K562 (cell line): ENCODE results near the gene IL13. TPM values are rescaled to one million over a fixed set of nuclear protein-coding genes. Genes with fewer than 3 reads are reported as not detected.

Source experiments
- ARNT ChIP-seq, 2 experiments: fragments of 450-650 bp; IDR thresholded peaks; 2 replicates each; pipeline ENCODE4 v1.6.1; 2016; ENCODE audit warnings: mild to moderate bottlenecking in 1 of 2
- ASH1L ChIP-seq: fragments of 450-650 bp; IDR thresholded peaks from 2 replicates; pipeline ENCODE4 v1.6.1; 2018; ENCODE audit warnings: borderline replicate concordance, mild to moderate bottlenecking, low read depth; ENCODE audit not compliant: partially characterized antibody
- GABPA ChIP-seq: fragments of 200-800 bp; sonication (Bioruptor generic); conservative IDR thresholded peaks from 2 replicates; pipeline ENCODE4 v1.6.1; 2016; ENCODE audit warnings: low read depth, missing genetic modification characterization, missing compliant biosample characterization
- GATA2 ChIP-seq: sonication (generic); formaldehyde crosslinking; IDR thresholded peaks from 2 replicates; pipeline ENCODE4 v1.4.0; 2020; ENCODE audit warnings: mild to moderate bottlenecking, missing genetic modification reagents
- ID3 ChIP-seq, 2 experiments: fragments of 250-450 bp in 1 of 2; fragments of 450-650 bp in 1 of 2; sonication (Bioruptor Pico) in 1 of 2; IDR thresholded peaks; 2 replicates each; pipeline versions ENCODE4 v1.6.1 to v1.8.0; 2016 to 2021; ENCODE audit warnings: mild to moderate bottlenecking in 2 of 2, moderate library complexity in 2 of 2, missing compliant biosample characterization in 1 of 2, missing genetic modification characterization in 1 of 2
- MTA1 ChIP-seq: fragments of 450-650 bp; IDR thresholded peaks from 2 replicates; pipeline ENCODE4 v1.6.1; 2017; ENCODE audit warnings: borderline replicate concordance
- NCOA4 ChIP-seq: fragments of 450-650 bp; IDR thresholded peaks from 2 replicates; pipeline ENCODE4 v1.6.1; 2018; ENCODE audit warnings: mild to moderate bottlenecking; ENCODE audit not compliant: partially characterized antibody
- NR4A1 ChIP-seq, 2 experiments: fragments of 250-450 bp in 1 of 2; fragments of 450-650 bp in 1 of 2; sonication (Bioruptor Pico) in 1 of 2; IDR thresholded peaks; 2 replicates each; pipeline versions ENCODE4 v1.4.0 to v1.6.1; 2016 to 2020; ENCODE audit warnings: mild to moderate bottlenecking in 2 of 2, missing compliant biosample characterization in 1 of 2, missing genetic modification characterization in 1 of 2, moderate library complexity in 1 of 2
- PPARD ChIP-seq: fragments of 250-450 bp; sonication (Bioruptor Pico); IDR thresholded peaks from 2 replicates; pipeline ENCODE4 v1.8.0; 2022; ENCODE audit warnings: inconsistent platforms, mild to moderate bottlenecking, moderate library complexity
- PTTG1 ChIP-seq: fragments of 450-650 bp; IDR thresholded peaks from 2 replicates; pipeline ENCODE4 v1.6.1; 2016; ENCODE audit warnings: low read depth, mild to moderate bottlenecking, missing genetic modification characterization, missing compliant biosample characterization
- RBM22 ChIP-seq: fragments of 200-400 bp; formaldehyde crosslinking; IDR thresholded peaks from 2 replicates; pipeline ENCODE4 v1.6.1; 2018; ENCODE audit warnings: low read length, low read depth; ENCODE audit not compliant: poor library complexity, severe bottlenecking
- RBM39 ChIP-seq: fragments of 200-400 bp; formaldehyde crosslinking; optimal IDR thresholded peaks from 2 replicates; pipeline ENCODE3; 2018; ENCODE audit warnings: low read depth, low read length
- TAF15 ChIP-seq: fragments of 200-400 bp; formaldehyde crosslinking; IDR thresholded peaks from 2 replicates; pipeline ENCODE4 v1.6.1; 2017; ENCODE audit warnings: mild to moderate bottlenecking, low read depth, low read length, moderate library complexity
- ZBTB2 ChIP-seq: fragments of 450-650 bp; IDR thresholded peaks from 2 replicates; pipeline ENCODE4 v1.6.1; 2016; ENCODE audit warnings: antibody characterized with exemption
- ZFP30 ChIP-seq: fragments of 250-450 bp; sonication (Bioruptor Pico); IDR thresholded peaks from 2 replicates; pipeline ENCODE4 v1.8.0; 2022; ENCODE audit warnings: moderate library complexity, mild to moderate bottlenecking, inconsistent platforms, borderline replicate concordance
- ZNF398 ChIP-seq: fragments of 250-450 bp; sonication (Bioruptor Pico); IDR thresholded peaks from 2 replicates; pipeline ENCODE4 v1.8.0; 2021; ENCODE audit warnings: moderate library complexity, mild to moderate bottlenecking, inconsistent platforms
- ZNF584 ChIP-seq: fragments of 200-800 bp; sonication (Bioruptor generic); IDR thresholded peaks from 2 replicates; pipeline ENCODE4 v1.6.1; 2016; ENCODE audit warnings: low read depth, mild to moderate bottlenecking, missing genetic modification characterization, missing compliant biosample characterization
- polyA plus RNA-seq, 8 experiments: library from polyadenylated mRNA; depleted of rRNA in 4 of 8; stranded (reverse) in 5 of 8; unstranded in 3 of 8; fragments of >200 nt; fragmentation: Nextera tagmentation in 2 of 8; fragmentation: Illumina TruSeq in 1 of 8; extraction: Ambion mirVana in 2 of 8; extraction: Trizol in 1 of 8; gene quantifications; 2 replicates each; pipeline versions ENCODE4 v1.2.1 to v1.2.3, GENCODE V29; 2011 to 2014; ENCODE audit warnings: inconsistent platforms in 1 of 8, missing spikeins in 1 of 8
- total RNA-seq, 7 experiments: library from RNA; depleted of rRNA in 6 of 7; stranded (reverse); fragments of >200 nt in 6 of 7; fragmentation: Illumina TruSeq in 2 of 7; extraction: Trizol in 2 of 7; gene quantifications; 2 replicates each; pipeline versions ENCODE4 v1.2.1 to v1.2.3, GENCODE V29; 2011 to 2021; ENCODE audit warnings: low replicate concordance in 1 of 7
- TF ChIP-seq, protein P1 (sequence below), 3 experiments: fragments of 200-800 bp in 1 of 3; fragments of 250-450 bp in 1 of 3; fragments of 450-650 bp in 1 of 3; sonication (Bioruptor Pico) in 1 of 3; sonication (Bioruptor generic) in 1 of 3; formaldehyde crosslinking in 1 of 3; IDR thresholded peaks; 2 replicates each; pipeline versions ENCODE4 v1.6.1 to v1.8.0; 2016 to 2022; ENCODE audit warnings: mild to moderate bottlenecking in 2 of 3, missing genetic modification characterization in 2 of 3, missing compliant biosample characterization in 1 of 3, moderate library complexity in 1 of 3

Gene IL13
- total and polyA plus RNA-seq, 9 of the 15 experiments (the other 6 are each of a cell fraction or from before 2014, with no cell fraction given): not detected

- TF ChIP-seq ID3 (CRISPR knock-in tag; IDR thresholded peaks at IDR 0.05) (peak; percentile 87), ID3 (tag; IDR thresholded peaks at IDR 0.05) (peak; percentile 99), GATA2 (CRISPR knock-in tag) (no peak), PPARD (CRISPR knock-in tag) (no peak), RBM22 (no peak), NR4A1 (CRISPR knock-in tag; IDR thresholded peaks at IDR 0.05) (peak; percentile 98), NR4A1 (tag; IDR thresholded peaks at IDR 0.05) (peak; percentile 99), TAF15 (no peak), ZNF398 (CRISPR knock-in tag) (peak; percentile 75), MTA1 (no peak), NCOA4 (no peak), ARNT (IDR thresholded peaks at IDR 0.05) (0 out of 4 replicates have a peak, but pooled peaks of 1 of the 2 experiments have one; percentile 45), ASH1L (no peak), ZBTB2 (peak; percentile 72; the same call in 1 of the 2 replicates), ZFP30 (CRISPR knock-in tag) (no peak), PTTG1 (tag) (peak; percentile 96), GABPA (tag) (peak; percentile 33; the same call in 1 of the 2 replicates), ZNF584 (peak; percentile 96), RBM39 (peak; percentile 39)
- TF ChIP-seq, protein P1, sequence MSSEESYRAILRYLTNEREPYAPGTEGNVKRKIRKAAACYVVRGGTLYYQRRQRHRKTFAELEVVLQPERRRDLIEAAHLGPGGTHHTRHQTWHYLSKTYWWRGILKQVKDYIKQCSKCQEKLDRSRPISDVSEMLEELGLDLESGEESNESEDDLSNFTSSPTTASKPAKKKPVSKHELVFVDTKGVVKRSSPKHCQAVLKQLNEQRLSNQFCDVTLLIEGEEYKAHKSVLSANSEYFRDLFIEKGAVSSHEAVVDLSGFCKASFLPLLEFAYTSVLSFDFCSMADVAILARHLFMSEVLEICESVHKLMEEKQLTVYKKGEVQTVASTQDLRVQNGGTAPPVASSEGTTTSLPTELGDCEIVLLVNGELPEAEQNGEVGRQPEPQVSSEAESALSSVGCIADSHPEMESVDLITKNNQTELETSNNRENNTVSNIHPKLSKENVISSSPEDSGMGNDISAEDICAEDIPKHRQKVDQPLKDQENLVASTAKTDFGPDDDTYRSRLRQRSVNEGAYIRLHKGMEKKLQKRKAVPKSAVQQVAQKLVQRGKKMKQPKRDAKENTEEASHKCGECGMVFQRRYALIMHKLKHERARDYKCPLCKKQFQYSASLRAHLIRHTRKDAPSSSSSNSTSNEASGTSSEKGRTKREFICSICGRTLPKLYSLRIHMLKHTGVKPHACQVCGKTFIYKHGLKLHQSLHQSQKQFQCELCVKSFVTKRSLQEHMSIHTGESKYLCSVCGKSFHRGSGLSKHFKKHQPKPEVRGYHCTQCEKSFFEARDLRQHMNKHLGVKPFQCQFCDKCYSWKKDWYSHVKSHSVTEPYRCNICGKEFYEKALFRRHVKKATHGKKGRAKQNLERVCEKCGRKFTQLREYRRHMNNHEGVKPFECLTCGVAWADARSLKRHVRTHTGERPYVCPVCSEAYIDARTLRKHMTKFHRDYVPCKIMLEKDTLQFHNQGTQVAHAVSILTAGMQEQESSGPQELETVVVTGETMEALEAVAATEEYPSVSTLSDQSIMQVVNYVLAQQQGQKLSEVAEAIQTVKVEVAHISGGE (CRISPR knock-in tag; IDR thresholded peaks at IDR 0.05): peak in 1 of 3 experiments; percentile 84; a peak in 2 of 6 replicates
Observed at GRCh38 chr5:132666310-132667123, 8.5 kb downstream of the IL13 start (continued).
